Choroid plexus epithelial cell (primary cell): ENCODE results near the gene GANC.
"Not testable (repeated sequence)": the region's sequence is repeated elsewhere in the genome, so short reads cannot be mapped to it uniquely, and the experiment has no call there.

Source experiments
- DNase-seq: peaks from one replicate; pipeline ENCODE4 v3.0.0-alpha.2; 2010; ENCODE audit warnings: low read depth
- H3K4me3 ChIP-seq: 2 replicates; pipeline ENCODE4 v1.5.1; 2011; ENCODE audit warnings: low read depth, mild to moderate bottlenecking, control low read depth, low read length, moderate library complexity
- CTCF ChIP-seq: conservative IDR thresholded peaks from 2 replicates; pipeline ENCODE4 v1.5.1; 2011; ENCODE audit warnings: low read depth, mild to moderate bottlenecking, control low read depth, inconsistent platforms, low read length, moderate library complexity

Gene GANC

DNA sequence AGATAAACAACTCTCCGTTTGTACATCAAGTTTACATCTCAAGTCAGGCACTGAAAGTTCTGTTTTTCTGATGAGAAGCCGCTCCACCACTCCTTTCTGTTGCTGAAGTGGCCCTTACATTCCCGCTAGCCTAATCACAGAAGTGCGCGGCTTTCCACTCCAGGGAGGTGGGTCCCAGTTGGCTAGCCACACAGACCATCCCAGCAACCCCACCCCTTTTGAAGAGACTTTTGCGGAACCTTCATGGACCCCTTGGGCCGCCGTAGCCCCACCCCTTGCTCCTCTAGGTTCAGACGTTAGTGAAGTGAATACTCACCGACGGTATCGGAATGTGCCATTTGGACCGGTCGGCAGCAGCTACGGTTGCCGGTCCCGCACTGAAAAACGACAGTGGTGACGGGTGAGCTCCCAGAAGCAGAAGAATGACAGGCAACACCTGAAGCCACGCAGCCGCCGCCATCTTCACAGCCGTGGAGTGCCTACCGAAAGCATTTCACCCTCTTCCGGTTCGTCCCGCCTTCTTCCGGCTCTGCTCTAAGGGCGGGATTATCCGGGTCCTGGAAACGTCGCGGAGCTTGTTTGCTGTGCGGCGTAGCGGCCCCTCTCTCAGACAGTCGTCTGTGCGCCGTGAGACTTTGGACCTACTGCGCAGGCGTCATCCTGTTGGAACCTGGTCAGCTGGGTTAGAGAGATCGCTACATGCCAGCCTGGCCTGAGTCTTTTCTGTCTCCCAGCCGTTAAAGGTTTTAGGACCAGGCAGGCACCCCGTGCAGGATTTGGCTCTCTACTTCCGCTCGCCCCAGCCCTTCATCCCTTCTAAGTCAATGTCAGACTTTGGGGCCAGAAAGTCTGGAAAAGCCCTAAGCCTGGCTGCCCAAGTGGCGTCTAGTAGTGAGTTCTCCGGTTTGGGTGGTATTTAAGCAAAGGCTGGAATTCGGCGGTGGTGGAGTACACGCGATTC is at the start of gene GANC, which contains the start of gene TMEM87A:
Gene GANC, plus strand, starts transcription at position 263 of the 961 bp plus-strand sequence. CDS start 1,281 bp downstream, outside the sequence.
Gene TMEM87A, minus strand, starts transcription at position 495 of the 961 bp plus-strand sequence. Its CDS starts 35 bp downstream, at position 460.
- no peak for TF ChIP-seq CTCF
- peak; percentile 99 for DNase-seq
- peak within 1 kb of the TSS; percentile 97 for H3K4me3 ChIP-seq

DNA sequence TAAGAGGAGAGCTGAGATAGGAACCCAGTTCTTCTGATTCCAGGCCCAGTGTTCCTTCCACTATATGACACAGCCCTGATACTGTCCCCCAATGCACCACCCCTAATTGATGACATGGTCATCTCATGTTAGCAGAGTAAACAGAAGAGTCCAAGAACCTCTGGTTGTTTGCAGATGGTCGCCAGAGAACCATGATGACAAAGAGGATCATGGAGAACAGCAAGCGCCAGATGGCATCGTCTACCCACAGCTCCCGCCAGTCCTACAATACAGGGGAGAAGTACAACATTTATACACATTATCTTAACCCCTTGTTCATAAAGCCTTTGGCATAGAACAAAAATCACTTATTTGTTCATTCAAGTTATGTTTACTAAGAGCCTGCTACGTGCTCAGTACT is 46.4 kb upstream of the GANC start:
- no peak for TF ChIP-seq CTCF
- H3K4me3 ChIP-seq: no peak overlapping the region
- DNase-seq: no peak

GRCh38 chr15:42228036-42228435 is 45.0 kb upstream of the GANC start:
- no peak for TF ChIP-seq CTCF

GRCh38 chr15:42228981-42229380 is 44.0 kb upstream of the GANC start:
- not testable (repeated sequence) for H3K4me3 ChIP-seq, DNase-seq

More at GRCh38 chr15:42228036-42228435, 45.0 kb upstream of the GANC start:
- H3K4me3 ChIP-seq: no peak overlapping the region
- no peak for DNase-seq

- DNase-seq: no peak
- no peak for TF ChIP-seq CTCF
Measured at GRCh38 chr15:42231088-42231487, 41.9 kb upstream of the GANC start.

DNA sequence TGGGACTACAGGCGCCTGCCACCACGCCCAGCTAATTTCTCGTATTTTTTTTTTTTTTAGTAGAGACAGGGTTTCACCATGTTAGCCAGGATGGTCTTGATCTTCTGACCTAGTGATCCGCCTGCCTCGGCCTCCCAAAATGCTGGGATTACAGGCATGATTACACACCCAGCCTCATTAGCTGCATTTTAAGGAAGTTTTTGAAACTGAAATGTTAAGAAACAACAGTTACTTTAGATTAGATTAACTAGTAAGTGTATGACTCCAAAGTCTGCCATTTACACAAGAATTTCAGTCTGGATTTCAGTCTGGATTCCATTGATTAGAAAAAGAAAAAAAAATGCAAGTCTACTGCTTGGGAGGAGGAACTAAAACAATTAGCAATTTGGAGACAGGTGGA is 40.4 kb upstream of the GANC start:
- no peak overlapping the region for H3K4me3 ChIP-seq
- no peak for DNase-seq
- TF ChIP-seq CTCF: no peak

More at GRCh38 chr15:42231088-42231487, 41.9 kb upstream of the GANC start:
- H3K4me3 ChIP-seq: no peak overlapping the region

- no peak for TF ChIP-seq CTCF
- no peak overlapping the region for H3K4me3 ChIP-seq
- no peak for DNase-seq
Measured at GRCh38 chr15:42233107-42233506, 39.9 kb upstream of the GANC start.
